Liver (tissue), 9 donors: ENCODE data around the gene UBE3A. TPM values are rescaled to one million over a fixed set of nuclear protein-coding genes. Genes with fewer than 3 reads are reported as not detected.
A peak's percentile ranks its signal among the peaks of the same experiment; 100 is the strongest.

Experiments used
- DNase-seq: peaks from one replicate; pipeline ENCODE4 v3.0.0-alpha.2; 2017; ENCODE audit warnings: low spot score
- H3K27ac ChIP-seq, 2 donors: one replicate each; pipeline ENCODE4 v1.7.0; 2013; ENCODE audit warnings: inconsistent platforms in 2 of 2, low read length in 2 of 2, control low read depth in 1 of 2, low read depth in 1 of 2, mild to moderate bottlenecking in 1 of 2
- H3K27me3 ChIP-seq, 4 donors: one replicate each; pipeline versions ENCODE4 v1.6.1 to v1.7.0; 2013; ENCODE audit warnings: low read length in 3 of 4, inconsistent platforms in 1 of 4, mild to moderate bottlenecking in 1 of 4, moderate library complexity in 1 of 4; ENCODE audit not compliant: control insufficient read depth in 4 of 4, insufficient read depth in 4 of 4
- H3K36me3 ChIP-seq, 4 donors: one replicate each; pipeline versions ENCODE4 v1.6.1 to v1.7.0; 2013; ENCODE audit warnings: low read length in 3 of 4, mild to moderate bottlenecking in 3 of 4, low read depth in 1 of 4, moderate library complexity in 1 of 4; ENCODE audit not compliant: control insufficient read depth in 4 of 4, insufficient read depth in 3 of 4
- H3K4me1 ChIP-seq, 4 donors: one replicate each; pipeline versions ENCODE4 v1.6.1 to v1.7.0; 2013; ENCODE audit warnings: low read length in 3 of 4, mild to moderate bottlenecking in 3 of 4, moderate library complexity in 1 of 4; ENCODE audit not compliant: control insufficient read depth in 4 of 4, insufficient read depth in 4 of 4
- H3K4me3 ChIP-seq, 3 donors: one replicate each; pipeline versions ENCODE4 v1.6.1 to v1.7.0; 2013; ENCODE audit warnings: low read length in 3 of 3, control low read depth in 1 of 3, low read depth in 1 of 3, mild to moderate bottlenecking in 1 of 3
- H3K9ac ChIP-seq, 2 donors: one replicate each; pipeline ENCODE4 v1.7.0; 2013; ENCODE audit warnings: low read length in 2 of 2, mild to moderate bottlenecking in 2 of 2, moderate library complexity in 2 of 2, control low read depth in 1 of 2, low read depth in 1 of 2
- H3K9me3 ChIP-seq, 4 donors: one replicate each; pipeline versions ENCODE4 v1.6.1 to v1.7.0; 2013; ENCODE audit warnings: low read length in 3 of 4; ENCODE audit not compliant: control insufficient read depth in 4 of 4
- CTCF ChIP-seq: fragments of 150-350 bp; IDR thresholded peaks from 2 replicates; pipeline ENCODE4 v1.5.1; 2017; ENCODE audit warnings: improper control_type of control experiment, low read depth, low read length; ENCODE audit not compliant: missing input control
- EGR1 ChIP-seq, 2 donors: IDR thresholded peaks; 2 replicates each; pipeline ENCODE4 v1.6.1; 2016 to 2018; ENCODE audit warnings: antibody characterized with exemption in 2 of 2, low read depth in 2 of 2
- FOXA1 ChIP-seq: IDR thresholded peaks from 2 replicates; pipeline ENCODE4 v1.6.1; 2016; ENCODE audit warnings: antibody characterized with exemption
- FOXA2 ChIP-seq: IDR thresholded peaks from 2 replicates; pipeline ENCODE4 v1.6.1; 2016; ENCODE audit warnings: antibody characterized with exemption
- MAX ChIP-seq: IDR thresholded peaks from 2 replicates; pipeline ENCODE4 v1.6.1; 2016; ENCODE audit warnings: antibody characterized with exemption
- NR2F2 ChIP-seq: IDR thresholded peaks from 2 replicates; pipeline ENCODE4 v1.6.1; 2016; ENCODE audit warnings: antibody characterized with exemption
- RAD21 ChIP-seq, 2 donors: IDR thresholded peaks; 2 replicates each; pipeline ENCODE4 v1.6.1; 2016; ENCODE audit warnings: antibody characterized with exemption in 2 of 2, mild to moderate bottlenecking in 2 of 2
- REST ChIP-seq: IDR thresholded peaks from 2 replicates; pipeline ENCODE4 v1.6.1; 2016; ENCODE audit warnings: antibody characterized with exemption, mild to moderate bottlenecking
- SP1 ChIP-seq: IDR thresholded peaks from 2 replicates; pipeline ENCODE4 v1.6.1; 2018; ENCODE audit warnings: antibody characterized with exemption, mild to moderate bottlenecking
- WGBS: extraction: QIAGEN DNeasy Blood & Tissue Kit; methylation state at CpG from one replicate; pipeline ENCODE4 v1.1.7; 2013; 5-methylcytosine and 5-hydroxymethylcytosine counted together
- polyA plus RNA-seq, 2 donors: library from polyadenylated mRNA; stranded (reverse) in 1 of 2; unstranded in 1 of 2; fragments of 200-250 nt in 1 of 2; fragments of >200 nt in 1 of 2; fragmentation: Nextera tagmentation in 1 of 2; extraction: Ambion mirVana in 1 of 2; gene quantifications; one replicate each; pipeline versions ENCODE4 v1.2.1 to v1.2.3, GENCODE V29; 2013 to 2015
- total RNA-seq, 2 donors: library from RNA; depleted of rRNA; stranded (reverse); fragments of >200 nt; gene quantifications; one replicate each; pipeline ENCODE4 v1.2.3, GENCODE V29; 2014
- donor health status: healthy.
- donor health status: healthy.
- donor health status: healthy.
- donor health status: healthy.
- donor health status: healthy.

The UBE3A gene
- total and polyA plus RNA-seq, 4 donors: 12.9 to 58.4 (median 38.2) TPM

- TF ChIP-seq REST: no peak
Observed at GRCh38 chr15:25403771-25404170, 35.1 kb downstream of the UBE3A start (continued).

- TF ChIP-seq RAD21 (IDR thresholded peaks at IDR 0.05): no peak
- TF ChIP-seq MAX: no peak
- no peak for TF ChIP-seq REST
- no peak for TF ChIP-seq SP1
- TF ChIP-seq FOXA2: no peak
- no peak for TF ChIP-seq NR2F2
- TF ChIP-seq EGR1 (IDR thresholded peaks at IDR 0.05; ENCODE audit: low read depth in 2 of 2): no peak
- H3K36me3 ChIP-seq: peaks cover 1 to 16% (median 10%) of the 10 kb centered on the region in 4 donors
- H3K27ac ChIP-seq: no peak overlapping the region
- WGBS: 98% methylated on average over 2 of the region's 2 CpGs
- H3K27me3 ChIP-seq: no peaks in the 10 kb centered on the region
- peaks cover 0 to 14% (median 6%) of the 10 kb centered on the region in 4 donors for H3K4me1 ChIP-seq
- DNase-seq: no peak
- H3K9ac ChIP-seq: no peak overlapping the region
- H3K9me3 ChIP-seq: peaks cover 0 to 2% (median 0%) of the 10 kb centered on the region in 4 donors
- peak overlapping the region in 1 of 3 donors; percentile 55 for H3K4me3 ChIP-seq
Observed at GRCh38 chr15:25402342-25402741, 36.5 kb downstream of the UBE3A start.

- Histone ChIP-seq H3K36me3 (peaks cover 1 to 16% (median 10%) of the 10 kb centered on the region in 4 donors), H3K4me1 (peaks cover 0 to 7% (median 2%) of the 10 kb centered on the region in 4 donors), H3K4me3 (no peak overlapping the region), H3K9me3 (peaks cover 0 to 2% (median 0%) of the 10 kb centered on the region in 4 donors), H3K27me3 (no peaks in the 10 kb centered on the region), H3K27ac (no peak overlapping the region), H3K9ac (no peak overlapping the region)
- DNase-seq: no peak
- no peak for TF ChIP-seq FOXA1
- TF ChIP-seq CTCF: no peak
Observed at GRCh38 chr15:25401501-25401900, 37.3 kb downstream of the UBE3A start.
